GM12873 (cell line): ENCODE results near the gene CHST15.

ENCODE experiments used
- CTCF ChIP-seq: IDR thresholded peaks from 2 replicates; pipeline ENCODE4 v1.5.1; 2012; ENCODE audit warnings: low read depth, mild to moderate bottlenecking, moderate library complexity, low read length, control low read depth; ENCODE audit not compliant: insufficient read depth; ENCODE audit errors: missing control alignments

CHST15 gene

GRCh38 chr10:124058346-124059003 lies 34.9 kb downstream of the CHST15 start:
- no peak for TF ChIP-seq CTCF

- no peak for TF ChIP-seq CTCF
These were observed 35.8 kb downstream of the CHST15 start for GRCh38 chr10:124057601-124058000.

GRCh38 chr10:124056337-124056980 lies 36.9 kb downstream of the CHST15 start:
- no peak for TF ChIP-seq CTCF

- no peak for TF ChIP-seq CTCF
These were observed 39.4 kb downstream of the CHST15 start for GRCh38 chr10:124053971-124054370.

GRCh38 chr10:124052561-124052960 lies 40.8 kb downstream of the CHST15 start:
- TF ChIP-seq CTCF, result no peak

GRCh38 chr10:124050021-124051015 lies 43.1 kb downstream of the CHST15 start:
- no peak for TF ChIP-seq CTCF

GRCh38 chr10:124049484-124049883 lies 43.9 kb downstream of the CHST15 start:
- TF ChIP-seq CTCF, result no peak
